ENCODE results near the gene PSKH1. TPM values are rescaled to one million over a fixed set of nuclear protein-coding genes. Genes with fewer than 3 reads are reported as not detected.
"Not testable (repeated sequence)": the region's sequence is repeated elsewhere in the genome, so short reads cannot be mapped to it uniquely, and the experiment has no call there.

PSKH1 gene
- total RNA-seq, 2 donors from 2014 or later: 32.1 to 37.4 TPM

DNA sequence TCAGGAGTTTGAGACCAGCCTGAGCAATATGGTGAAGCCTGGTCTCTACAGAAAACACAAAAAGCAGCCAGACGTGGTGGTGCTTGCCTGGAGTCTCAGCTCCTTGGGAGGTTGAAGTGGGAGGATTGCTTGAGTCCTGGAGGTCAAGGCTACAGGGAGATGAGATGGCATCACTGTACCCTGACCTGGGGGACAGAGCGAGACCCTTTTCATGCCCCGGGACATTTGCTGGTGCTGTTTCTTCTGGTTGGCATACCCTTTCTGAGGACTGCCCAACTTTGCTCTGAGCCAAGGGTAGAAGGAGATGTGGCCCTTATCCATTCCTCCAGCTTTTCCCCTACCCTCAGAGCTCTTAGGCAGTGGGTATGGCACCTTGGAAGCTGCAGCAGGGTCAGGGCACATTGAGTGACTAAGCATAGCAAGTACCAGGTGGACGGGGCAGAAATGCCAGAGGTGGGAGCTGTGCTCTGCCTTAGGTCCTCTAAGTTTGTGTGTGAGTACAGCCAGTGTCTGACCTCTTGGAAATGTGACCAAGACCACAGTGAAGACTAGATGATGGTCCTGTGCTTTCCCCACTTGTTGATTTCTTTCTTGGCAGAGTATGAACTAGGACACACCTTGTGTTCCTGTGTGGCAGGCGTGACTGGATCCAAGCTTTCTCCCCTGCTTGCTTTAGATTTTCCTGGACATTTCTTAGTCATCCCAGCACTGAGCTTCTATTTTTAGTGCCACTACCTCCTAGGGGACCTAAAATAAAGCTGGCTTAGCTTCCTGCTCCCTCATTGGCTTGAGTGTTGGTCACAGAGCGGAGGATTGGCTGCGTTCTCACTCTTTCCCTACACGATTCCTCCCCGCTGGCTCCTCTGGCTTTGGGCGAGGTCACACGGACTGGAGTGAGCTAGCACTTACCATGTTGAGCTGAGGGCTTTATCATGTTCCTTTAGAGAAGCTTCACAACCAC lies 30.2 kb upstream of the PSKH1 start:
- no peaks in the 10 kb centered on the region for H3K27me3 ChIP-seq (ENCODE audit: control insufficient read depth, insufficient read depth, low read length, poor library complexity, severe bottlenecking)
- Mint-ChIP-seq H3K36me3 (ENCODE audit: low read depth) (peaks cover 51% of the 10 kb centered on the region), H3K9me3 (no peaks in the 10 kb centered on the region), H3K27ac (no peak overlapping the region), H3K4me1 (peaks cover 22% of the 10 kb centered on the region), H3K27me3 (ENCODE audit: insufficient read depth) (no peaks in the 10 kb centered on the region), H3K4me3 (no peak overlapping the region)
- no peak overlapping the region for H3K4me3 ChIP-seq (ENCODE audit: low read length)
- H3K4me1 ChIP-seq (ENCODE audit: control insufficient read depth, insufficient read depth, low read length): no peaks in the 10 kb centered on the region
- H3K9ac ChIP-seq (ENCODE audit: extremely low read depth, low read length, poor library complexity, severe bottlenecking): no peak overlapping the region
- no peak for DNase-seq
- H3K9me3 ChIP-seq (ENCODE audit: control insufficient read depth, low read length): no peaks in the 10 kb centered on the region
- no peak overlapping the region for H3K27ac ChIP-seq (ENCODE audit: low read depth, low read length)
- WGBS, 2 experiments (ENCODE audit: insufficient coverage in 1 of 2, insufficient read length in 1 of 2): 92 to 94% methylated on average over 7 to 11 of the region's 11 CpGs
- TF ChIP-seq, protein P1, sequence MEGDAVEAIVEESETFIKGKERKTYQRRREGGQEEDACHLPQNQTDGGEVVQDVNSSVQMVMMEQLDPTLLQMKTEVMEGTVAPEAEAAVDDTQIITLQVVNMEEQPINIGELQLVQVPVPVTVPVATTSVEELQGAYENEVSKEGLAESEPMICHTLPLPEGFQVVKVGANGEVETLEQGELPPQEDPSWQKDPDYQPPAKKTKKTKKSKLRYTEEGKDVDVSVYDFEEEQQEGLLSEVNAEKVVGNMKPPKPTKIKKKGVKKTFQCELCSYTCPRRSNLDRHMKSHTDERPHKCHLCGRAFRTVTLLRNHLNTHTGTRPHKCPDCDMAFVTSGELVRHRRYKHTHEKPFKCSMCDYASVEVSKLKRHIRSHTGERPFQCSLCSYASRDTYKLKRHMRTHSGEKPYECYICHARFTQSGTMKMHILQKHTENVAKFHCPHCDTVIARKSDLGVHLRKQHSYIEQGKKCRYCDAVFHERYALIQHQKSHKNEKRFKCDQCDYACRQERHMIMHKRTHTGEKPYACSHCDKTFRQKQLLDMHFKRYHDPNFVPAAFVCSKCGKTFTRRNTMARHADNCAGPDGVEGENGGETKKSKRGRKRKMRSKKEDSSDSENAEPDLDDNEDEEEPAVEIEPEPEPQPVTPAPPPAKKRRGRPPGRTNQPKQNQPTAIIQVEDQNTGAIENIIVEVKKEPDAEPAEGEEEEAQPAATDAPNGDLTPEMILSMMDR (conservative IDR thresholded peaks at IDR 0.05): no peak
- peaks cover 80% of the 10 kb centered on the region for H3K36me3 ChIP-seq (ENCODE audit: control insufficient read depth, insufficient read depth, low read length)

DNA sequence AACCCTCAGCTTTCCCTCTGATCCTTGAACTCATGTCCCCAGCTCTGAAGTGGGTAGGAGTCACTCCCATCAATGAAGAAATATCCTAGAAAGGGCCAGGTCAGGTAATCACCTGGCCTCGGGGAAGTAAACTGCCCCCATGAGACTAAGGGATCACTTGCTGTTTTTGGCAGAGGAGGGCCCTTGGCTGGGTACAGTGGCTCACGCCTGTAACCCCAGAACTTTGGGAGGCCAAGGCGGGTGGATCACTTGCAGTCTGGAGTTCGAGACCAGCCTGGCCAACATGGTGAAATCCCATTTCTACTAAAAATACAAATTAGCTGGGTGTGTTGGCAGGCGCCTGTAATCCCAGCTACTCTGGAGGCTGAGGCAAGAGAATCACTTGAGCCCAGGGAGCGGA lies 29.0 kb upstream of the PSKH1 start:
- Mint-ChIP-seq H3K36me3 (ENCODE audit: low read depth) (peaks cover 47% of the 10 kb centered on the region), H3K4me1 (peaks cover 16% of the 10 kb centered on the region)
- not testable (repeated sequence) for H3K27ac ChIP-seq (ENCODE audit: low read depth, low read length); H3K9me3 ChIP-seq (ENCODE audit: control insufficient read depth, low read length); H3K9me3 Mint-ChIP-seq; H3K4me1 ChIP-seq (ENCODE audit: control insufficient read depth, insufficient read depth, low read length); H3K27ac Mint-ChIP-seq; H3K27me3 ChIP-seq (ENCODE audit: control insufficient read depth, insufficient read depth, low read length, poor library complexity, severe bottlenecking); DNase-seq; H3K27me3 Mint-ChIP-seq (ENCODE audit: insufficient read depth); H3K9ac ChIP-seq (ENCODE audit: extremely low read depth, low read length, poor library complexity, severe bottlenecking); H3K4me3 Mint-ChIP-seq; H3K4me3 ChIP-seq (ENCODE audit: low read length)
- WGBS, 2 experiments (ENCODE audit: insufficient coverage in 1 of 2, insufficient read length in 1 of 2): 94 to 97% methylated on average over 5 to 6 of the region's 6 CpGs
- peaks cover 83% of the 10 kb centered on the region for H3K36me3 ChIP-seq (ENCODE audit: control insufficient read depth, insufficient read depth, low read length)

DNA sequence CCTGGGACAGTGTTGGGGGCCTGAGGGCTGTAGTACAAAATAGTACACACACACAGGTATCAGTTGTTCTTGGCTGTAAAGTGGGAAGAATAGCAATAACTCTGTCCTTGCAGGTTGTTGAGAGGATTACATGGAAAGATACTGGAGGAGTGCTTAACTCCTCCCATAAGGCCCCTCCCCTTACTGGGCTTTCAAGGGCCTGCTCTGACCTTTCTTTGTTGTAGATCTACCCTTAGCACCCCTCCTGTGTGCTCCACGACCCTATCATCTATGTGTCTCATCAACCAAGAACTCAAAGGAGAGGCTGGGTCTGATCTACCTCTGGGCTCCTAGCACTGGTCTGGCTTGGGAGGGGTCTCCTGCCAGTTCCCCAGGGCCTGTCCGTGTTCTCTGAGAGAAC lies 28.5 kb upstream of the PSKH1 start:
- H3K27ac ChIP-seq (ENCODE audit: low read depth, low read length): no peak overlapping the region
- Mint-ChIP-seq H3K27ac (peak overlapping the region; percentile 42), H3K4me3 (no peak overlapping the region), H3K27me3 (ENCODE audit: insufficient read depth) (no peaks in the 10 kb centered on the region), H3K4me1 (peaks cover 16% of the 10 kb centered on the region), H3K9me3 (no peaks in the 10 kb centered on the region), H3K36me3 (ENCODE audit: low read depth) (peaks cover 46% of the 10 kb centered on the region)
- TF ChIP-seq, protein P1 (conservative IDR thresholded peaks at IDR 0.05): no peak
- no peak overlapping the region for H3K4me3 ChIP-seq (ENCODE audit: low read length)
- H3K4me1 ChIP-seq (ENCODE audit: control insufficient read depth, insufficient read depth, low read length): no peaks in the 10 kb centered on the region
- no peaks in the 10 kb centered on the region for H3K9me3 ChIP-seq (ENCODE audit: control insufficient read depth, low read length)
- peaks cover 85% of the 10 kb centered on the region for H3K36me3 ChIP-seq (ENCODE audit: control insufficient read depth, insufficient read depth, low read length)
- no peak overlapping the region for H3K9ac ChIP-seq (ENCODE audit: extremely low read depth, low read length, poor library complexity, severe bottlenecking)
- no peaks in the 10 kb centered on the region for H3K27me3 ChIP-seq (ENCODE audit: control insufficient read depth, insufficient read depth, low read length, poor library complexity, severe bottlenecking)
- DNase-seq: peak; percentile 63
- 75 to 93% methylated on average over 2 of the region's 2 CpGs for WGBS, 2 experiments (ENCODE audit: insufficient coverage in 1 of 2, insufficient read length in 1 of 2)
